ENCODE measurements around the gene TMSB15C.

Gene TMSB15C

GRCh38 chrX:104041003-104041402 lies 35.0 kb downstream of the TMSB15C start:
- DNase-seq = no peak

- DNase-seq = no peak
These were observed 36.1 kb downstream of the TMSB15C start, which contains the start of gene H2BW2 for GRCh38 chrX:104039689-104040505. TSS of gene H2BW2 (plus strand) at chrX:104039956. CDS start at chrX:104039995, 39 bp downstream.

All from NCI-H748 treated with DMSO at 0.1 percent for 48 hours (cell line).